Hematopoietic multipotent progenitor cell treated with erythropoietin and hydrocortisone succinate and interleukin-3 and kit ligand, for 4 days (in vitro differentiated cells): Measurements from ENCODE around the gene CBFA2T3.
"Not testable (repeated sequence)": the region's sequence is repeated elsewhere in the genome, so short reads cannot be mapped to it uniquely, and the experiment has no call there.

Experiments used
- DNase-seq: peaks from one replicate; pipeline ENCODE4 v3.0.0-alpha.2; 2015

CBFA2T3 gene

GRCh38 chr16:88977018-88977811, at the start of gene CBFA2T3:
Gene CBFA2T3, minus strand, starts transcription at chr16:88977207. Its CDS starts 400 bp downstream, at chr16:88976807.
- DNase-seq, result peak; percentile 97

DNA sequence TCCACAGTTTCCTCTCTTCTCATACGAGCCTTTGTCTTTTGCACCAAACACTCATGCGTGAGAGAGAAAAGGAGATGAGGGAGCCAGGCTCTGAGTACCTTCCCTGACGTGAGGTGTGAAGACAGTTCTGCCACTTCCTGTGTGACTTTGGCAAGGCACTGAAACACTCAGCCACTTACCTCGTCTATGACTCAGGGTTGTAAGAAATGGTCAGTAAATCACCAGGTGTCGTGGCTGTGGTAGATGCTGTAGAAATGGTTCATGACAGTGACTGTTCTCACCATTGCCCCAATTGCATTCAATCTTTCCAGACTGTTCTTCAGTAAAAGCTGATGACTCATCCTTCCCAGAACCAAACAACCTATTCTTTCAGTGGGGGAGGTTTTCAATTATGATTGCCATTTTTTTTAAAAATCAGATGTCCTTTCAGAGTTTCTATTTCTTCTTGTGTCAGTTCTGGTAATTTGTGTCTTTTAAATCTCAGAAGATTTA, 49.2 kb upstream of the CBFA2T3 start:
- no peak for DNase-seq

- no peak for DNase-seq
Measured at GRCh38 chr16:89025636-89026035, 48.6 kb upstream of the CBFA2T3 start.

GRCh38 chr16:89024546-89025060, 47.6 kb upstream of the CBFA2T3 start:
- DNase-seq, result no peak

- DNase-seq, result no peak
Measured at GRCh38 chr16:89023621-89024511, 46.9 kb upstream of the CBFA2T3 start.

DNA sequence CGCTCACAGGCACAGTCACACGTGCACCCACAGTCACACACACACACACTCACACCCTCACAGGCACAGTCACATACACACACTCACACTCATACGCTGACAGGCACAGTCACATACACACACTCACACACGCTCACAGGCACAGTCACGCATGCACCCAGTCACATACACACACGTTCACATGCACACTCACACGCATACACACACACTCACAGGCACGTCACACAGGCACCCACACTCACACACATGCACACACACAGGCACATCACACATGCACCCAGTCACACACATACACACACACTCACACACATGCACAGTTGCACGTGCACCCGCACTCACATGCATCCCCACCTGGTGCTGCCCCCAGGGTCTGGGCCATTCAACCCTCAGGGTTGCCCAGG, 46.1 kb upstream of the CBFA2T3 start:
- DNase-seq, result no peak

DNA sequence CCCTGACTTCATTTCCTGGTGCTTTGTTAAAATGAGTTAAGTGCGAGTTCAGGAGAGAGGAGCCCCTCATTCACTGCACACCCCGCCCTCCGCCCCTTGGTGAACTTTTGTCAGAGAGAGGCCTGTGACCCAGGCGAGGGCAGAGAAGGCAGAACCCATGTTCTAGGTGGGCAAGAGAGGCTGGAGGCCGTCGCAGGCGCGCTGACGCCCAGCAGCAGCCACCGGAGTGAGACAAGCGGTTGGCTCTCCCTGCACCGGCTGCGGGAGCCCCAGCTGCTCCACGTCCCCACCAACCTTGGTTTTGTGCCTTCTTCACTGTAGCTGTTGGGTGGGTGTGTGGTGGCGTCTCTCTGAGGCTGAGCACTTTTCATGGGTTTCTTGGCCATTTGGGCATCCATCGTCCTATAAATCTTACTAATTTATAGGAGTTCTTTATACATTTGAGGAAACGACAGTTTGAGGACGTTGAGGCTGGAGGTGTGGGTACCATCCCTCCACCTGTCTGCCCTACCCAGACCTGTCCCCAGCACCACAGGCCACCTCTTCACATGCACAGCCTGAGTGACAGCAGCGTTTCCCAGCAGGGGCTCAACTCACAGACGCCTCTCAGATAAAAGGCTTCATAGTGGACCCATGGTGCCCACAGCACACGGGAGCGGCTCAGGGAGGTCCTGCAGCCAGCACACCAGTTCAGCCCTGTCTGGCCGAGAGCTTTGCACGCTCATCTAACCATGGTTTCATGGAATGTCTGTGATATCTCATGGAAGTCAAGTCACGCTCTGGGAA, 45.2 kb upstream of the CBFA2T3 start:
- no peak for DNase-seq

DNA sequence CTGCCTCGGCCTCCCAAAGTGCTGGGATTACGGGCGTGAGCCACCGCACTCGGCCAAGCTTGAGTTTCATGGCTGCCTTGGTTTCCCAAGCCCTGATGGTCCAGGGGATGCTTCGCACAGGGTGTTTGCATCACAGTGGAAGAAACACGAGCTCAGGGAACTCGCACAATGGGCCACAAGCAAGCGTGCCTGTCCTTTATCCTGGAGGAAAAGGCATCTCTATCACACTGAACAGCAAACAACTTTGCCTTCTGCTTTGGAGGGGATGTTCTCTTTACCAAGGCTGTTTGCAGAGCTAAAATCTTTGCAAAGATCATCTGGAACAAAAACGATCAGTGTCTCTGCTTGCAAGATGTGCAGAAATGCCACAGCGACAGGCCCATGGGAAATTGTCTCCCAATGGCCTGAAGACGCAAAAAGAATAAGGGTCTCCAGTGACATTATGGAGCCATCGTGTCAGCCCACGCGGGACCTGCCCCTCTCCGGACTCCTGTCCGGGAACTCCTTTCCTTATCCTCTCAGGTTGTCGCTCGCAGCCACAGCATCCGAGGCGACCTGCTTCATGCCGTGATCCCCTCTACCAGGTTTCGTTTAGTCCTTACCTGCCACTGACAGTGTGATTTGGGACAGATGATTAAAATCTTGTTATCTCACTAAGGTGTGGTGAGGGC, 44.1 kb upstream of the CBFA2T3 start:
- DNase-seq, result no peak

DNA sequence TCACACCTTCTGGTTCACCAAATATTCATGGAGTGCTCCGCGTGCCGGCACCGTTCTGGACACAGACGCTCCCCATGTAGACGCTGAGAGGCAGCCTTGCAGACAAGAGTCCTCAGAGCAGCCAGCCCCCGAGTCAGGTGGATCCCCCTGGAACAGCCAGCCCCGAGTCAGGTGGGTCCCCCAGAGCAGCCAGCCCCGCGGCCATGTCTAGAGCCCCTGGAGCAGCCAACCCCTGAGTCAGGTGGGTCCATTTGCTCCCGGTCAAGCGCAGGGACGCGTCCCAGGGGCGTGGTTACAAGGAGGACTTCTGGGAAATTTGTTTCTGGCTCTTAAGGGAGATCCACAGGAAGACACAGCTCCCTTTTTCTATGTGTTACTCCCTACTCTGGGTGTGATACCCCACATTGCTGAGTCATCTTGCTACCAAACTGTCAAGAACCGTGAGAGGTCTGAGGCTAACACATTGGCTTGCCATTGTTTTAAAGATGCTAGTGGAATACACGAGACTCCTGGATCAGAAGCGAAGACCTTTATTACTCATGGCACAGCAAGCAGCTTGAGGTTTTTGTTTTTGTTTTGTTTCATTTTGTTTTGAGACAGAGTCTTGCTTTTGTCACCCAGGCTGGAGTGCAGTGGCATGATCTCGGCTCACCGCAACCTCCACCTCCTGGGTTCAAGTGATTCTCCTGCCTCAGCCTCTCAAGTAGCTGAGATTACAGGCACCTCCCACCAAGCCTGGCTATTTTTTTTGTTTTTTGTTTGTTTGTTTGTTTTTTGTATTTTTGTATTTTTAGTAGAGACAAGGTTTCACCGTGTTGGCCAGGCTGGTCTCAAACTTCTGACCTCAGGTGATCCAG, 43.3 kb upstream of the CBFA2T3 start:
- peak; percentile 76 for DNase-seq

GRCh38 chr16:89019511-89019910, 42.5 kb upstream of the CBFA2T3 start:
- DNase-seq, result no peak

- DNase-seq, result no peak
Measured at GRCh38 chr16:89018282-89019158, 41.5 kb upstream of the CBFA2T3 start.

- no peak for DNase-seq
Measured at GRCh38 chr16:89017543-89018281, 40.7 kb upstream of the CBFA2T3 start.

DNA sequence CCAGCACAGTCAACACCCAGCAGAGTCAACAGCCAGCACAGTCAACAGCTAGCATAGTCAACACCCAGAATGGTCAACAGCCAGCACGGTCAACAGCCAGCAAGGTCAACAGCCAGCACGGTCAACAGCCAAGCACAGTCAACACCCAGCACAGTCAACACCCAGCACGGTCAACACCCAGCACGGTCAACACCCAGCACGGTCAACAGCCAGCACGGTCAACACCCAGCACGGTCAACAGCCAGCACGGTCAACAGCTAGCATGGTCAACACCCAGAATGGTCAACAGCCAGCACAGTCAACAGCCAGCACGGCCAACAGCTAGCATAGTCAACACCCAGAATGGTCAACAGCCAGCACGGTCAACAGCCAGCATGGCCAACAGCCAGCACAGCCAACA, 39.6 kb upstream of the CBFA2T3 start:
- not testable (repeated sequence) for DNase-seq

GRCh38 chr16:89015271-89015859, 38.4 kb upstream of the CBFA2T3 start:
- DNase-seq, result no peak

DNA sequence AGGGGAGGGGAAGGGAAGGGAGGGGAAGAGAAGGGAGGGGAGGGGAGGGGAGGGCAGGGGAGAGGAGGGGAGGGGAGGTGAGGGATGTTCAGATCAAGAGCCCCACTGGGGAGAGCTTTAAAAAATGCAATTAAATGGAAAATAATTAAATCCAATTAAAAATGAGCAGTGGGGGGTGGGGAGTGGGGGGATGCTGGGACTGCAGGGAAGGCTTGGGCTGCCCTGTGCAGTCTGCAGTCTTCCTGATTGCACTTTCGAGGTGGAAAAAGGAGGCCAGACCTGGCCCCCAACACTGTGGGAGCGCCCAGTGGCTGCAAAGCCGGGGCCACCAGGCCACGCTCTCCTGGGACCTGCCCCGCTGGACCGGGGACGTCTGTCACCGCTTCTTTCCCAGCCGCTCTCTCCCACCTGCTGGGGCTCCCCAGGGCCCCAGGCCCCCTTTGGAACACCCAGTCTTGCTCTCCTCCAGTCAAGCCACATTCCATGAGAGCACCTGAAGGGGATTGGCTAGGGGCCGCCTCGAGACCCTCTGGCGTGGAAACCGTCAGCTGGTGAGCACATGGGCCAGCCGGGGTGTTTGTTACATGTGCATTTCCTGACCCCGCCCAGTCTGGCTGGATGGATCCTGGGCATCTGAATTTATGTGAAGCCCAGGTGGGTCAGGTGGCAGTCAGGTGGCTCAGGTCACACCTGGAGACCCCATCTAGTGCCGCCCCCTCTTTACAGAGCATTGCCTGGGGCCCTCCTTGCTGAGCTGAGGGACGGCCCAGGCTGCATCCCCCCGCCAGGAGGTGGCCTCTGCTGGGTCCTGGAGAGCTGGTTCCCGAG, 37.6 kb upstream of the CBFA2T3 start:
- DNase-seq, result no peak

- no peak for DNase-seq
Measured at GRCh38 chr16:89013692-89014402, 36.8 kb upstream of the CBFA2T3 start.

DNA sequence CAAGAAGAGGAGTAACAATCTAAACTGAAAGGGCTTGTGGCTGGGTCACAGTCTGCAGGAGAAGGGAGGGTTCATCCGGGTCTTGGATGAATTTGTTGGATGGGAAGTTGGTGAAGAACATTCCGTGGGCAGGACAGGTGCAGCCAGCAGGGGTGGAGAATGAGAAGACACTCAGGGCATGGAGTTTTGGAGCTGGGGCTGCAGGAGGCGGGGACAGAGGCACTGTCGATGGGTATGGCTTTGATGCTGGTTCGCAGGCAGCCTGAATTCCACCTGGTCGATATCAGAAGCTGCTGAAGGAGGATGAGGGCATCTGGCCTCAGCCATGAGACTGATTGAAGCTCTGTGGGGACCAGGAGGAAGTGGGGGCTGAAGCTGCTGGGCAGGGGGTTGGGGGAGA, 36.1 kb upstream of the CBFA2T3 start:
- DNase-seq, result no peak
